OCI-LY7 (cell line): ENCODE results near the gene CCDC85B.

Source experiments
- CTCF ChIP-seq: fragments of 200-600 bp; sonication (generic); conservative IDR thresholded peaks from 2 replicates; pipeline ENCODE4 v1.5.1; 2014; ENCODE audit warnings: mild to moderate bottlenecking, antibody characterized with exemption, low read length, moderate library complexity, mixed read lengths
- EZH2phosphoT487 ChIP-seq: fragments of 200-600 bp; sonication (generic); IDR thresholded peaks from 2 replicates; pipeline ENCODE4 v1.6.1; 2018; ENCODE audit warnings: low read depth, borderline replicate concordance, mild to moderate bottlenecking, mixed run types, antibody characterized with exemption, low read length, moderate library complexity, mixed read lengths

- no peak for TF ChIP-seq CTCF
- TF ChIP-seq EZH2phosphoT487 = no peak
These were observed 34.9 kb downstream of the CCDC85B start for GRCh38 chr11:65925397-65925796.
